Ovary (tissue), 9 donors: Measurements from ENCODE around the gene ZNF212. TPM values are rescaled to one million over a fixed set of nuclear protein-coding genes. Genes with fewer than 3 reads are reported as not detected.

ENCODE experiments used
- DNase-seq, 5 donors: peaks; one replicate each; pipeline ENCODE4 v3.0.0-alpha.2; 2019 to 2020
- H3K27ac ChIP-seq, 2 donors: fragments of 200-600 bp; one replicate each; pipeline versions ENCODE4 v1.5.1 to v1.8.0; 2019 to 2022
- H3K27me3 ChIP-seq: fragments of 200-600 bp; one replicate; pipeline ENCODE4 v1.8.0; 2022
- H3K36me3 ChIP-seq: fragments of 200-600 bp; sonication (generic); one replicate; pipeline ENCODE4 v1.5.1; 2019
- H3K4me1 ChIP-seq: one replicate; pipeline ENCODE4 v1.8.1; 2013; ENCODE audit warnings: mild to moderate bottlenecking, moderate library complexity; ENCODE audit not compliant: insufficient read depth
- H3K4me3 ChIP-seq: fragments of 200-600 bp; sonication (generic); one replicate; pipeline ENCODE4 v1.5.1; 2017
- H3K9me3 ChIP-seq, 2 donors: fragments of 200-600 bp in 1 of 2; sonication (generic) in 1 of 2; one replicate each; pipeline versions ENCODE4 v1.5.1 to v1.8.1; 2013 to 2019; ENCODE audit warnings: mild to moderate bottlenecking in 1 of 2, moderate library complexity in 1 of 2
- CTCF ChIP-seq, 3 donors: fragments of 450-650 bp in 2 of 3; fragments of 200-600 bp in 1 of 3; IDR thresholded peaks; one replicate each; pipeline versions ENCODE4 v1.5.1 to v1.8.0; 2016 to 2022; ENCODE audit warnings: antibody characterized with exemption in 3 of 3, mild to moderate bottlenecking in 1 of 3
- EP300 ChIP-seq: sonication (generic); formaldehyde crosslinking; IDR thresholded peaks from one replicate; pipeline ENCODE4 v1.6.1; 2017; ENCODE audit warnings: antibody characterized with exemption
- POLR2A ChIP-seq: fragments of 450-650 bp; IDR thresholded peaks from one replicate; pipeline ENCODE4 v1.6.1; 2017; ENCODE audit warnings: antibody characterized with exemption, mild to moderate bottlenecking, moderate library complexity
- WGBS, 3 donors: extraction: QIAGEN DNeasy Blood & Tissue Kit in 1 of 3; methylation state at CpG; one replicate each; pipeline versions ENCODE4 v1.1.5 to v1.1.7; 2013 to 2017; 5-methylcytosine and 5-hydroxymethylcytosine counted together
- intact Hi-C, 4 donors: fragments of 100-400 bp; cut with DNase I; formaldehyde crosslinking; loops; one replicate each; pipeline versions ENCODE4 v1.11.0 to v1.15.1; 2022 to 2023
- polyA plus RNA-seq, 2 donors: library from polyadenylated mRNA; stranded (reverse); fragments of 200-250 nt in 1 of 2; fragments of 350-450 nt in 1 of 2; fragmentation: Illumina TruSeq in 1 of 2; extraction: RNeasy Lipid Tissue Mini Kit (QIAGEN cat#74804) in 1 of 2; gene quantifications; one replicate each; pipeline ENCODE4 v1.2.3, GENCODE V29; 2013 to 2014
- total RNA-seq, 7 donors: library from RNA; depleted of rRNA in 2 of 7; stranded (reverse); fragments of >200 nt in 2 of 7; fragmentation: NEBNext Ultra II Directional in 3 of 7; extraction: Animal tissue kit (Norgen Biotek cat#: 25700) in 3 of 7; gene quantifications; one replicate each; pipeline versions ENCODE4 v1.1.0 to v1.2.4, GENCODE V29; 2016 to 2023
- donor health status: DM: no; HTN: no; CAD: no; lungs with moderate emphysema.
- donor health status: DM: no; HTN: no; CAD: no.
- donor health status: Bipolar disorder and iron deficiency.
- donor health status: DM: yes; HTN: yes; CAD: no.
- donor health status: DM: no; HTN: no; CAD: no.
- donor health status: DM: yes; HTN: yes; CAD: no.

The ZNF212 gene
- total and polyA plus RNA-seq, 9 donors, result 5.4 to 16.0 (median 11.3) TPM

GRCh38 chr7:149237502-149237901 lies 1.9 kb upstream of the ZNF212 start:
- no peak for DNase-seq
- 77 to 83% (median 80%) methylated on average over 7 of the region's 7 CpGs for WGBS, 3 donors
- Histone ChIP-seq H3K27me3 (no peaks in the 10 kb centered on the region), H3K27ac (no peak overlapping the region), H3K36me3 (no peaks in the 10 kb centered on the region), H3K4me3 (no peak overlapping the region), H3K4me1 (peaks cover 7% of the 10 kb centered on the region), H3K9me3 (peaks cover 0 to 2% of the 10 kb centered on the region in 2 donors)
- TF ChIP-seq POLR2A (no peak), EP300 (no peak), CTCF (IDR thresholded peaks at IDR 0.05) (no peak)
- intact Hi-C loops, result no loop called here

GRCh38 chr7:149238051-149238450 lies 1.4 kb upstream of the ZNF212 start:
- DNase-seq, result no peak
- H3K9me3 ChIP-seq, result peaks cover 0 to 2% of the 10 kb centered on the region in 2 donors
- TF ChIP-seq CTCF (IDR thresholded peaks at IDR 0.05) (no peak), EP300 (no peak), POLR2A (no peak)
- 79 to 88% (median 83%) methylated on average over 3 of the region's 3 CpGs for WGBS, 3 donors
- no peaks in the 10 kb centered on the region for H3K27me3 ChIP-seq
- H3K36me3 ChIP-seq, result no peaks in the 10 kb centered on the region
- no peak overlapping the region for H3K4me3 ChIP-seq
- intact Hi-C loops, result no loop called here
- H3K4me1 ChIP-seq, result peaks cover 7% of the 10 kb centered on the region
- H3K27ac ChIP-seq, result no peak overlapping the region

- TF ChIP-seq EP300, result no peak
- no peak for TF ChIP-seq POLR2A
- no peak for TF ChIP-seq CTCF (IDR thresholded peaks at IDR 0.05)
- no peak for DNase-seq
- WGBS, 3 donors, result 75 to 81% (median 76%) methylated on average over 5 of the region's 5 CpGs
- H3K27me3 ChIP-seq, result no peaks in the 10 kb centered on the region
- H3K36me3 ChIP-seq, result no peaks in the 10 kb centered on the region
- H3K4me1 ChIP-seq, result peaks cover 7% of the 10 kb centered on the region
- intact Hi-C loops, result no loop called here
- H3K27ac ChIP-seq, result no peak overlapping the region
- peak overlapping the region; percentile 97 for H3K4me3 ChIP-seq
- peaks cover 0 to 2% of the 10 kb centered on the region in 2 donors for H3K9me3 ChIP-seq
Observed at GRCh38 chr7:149240637-149241036, 1.2 kb downstream of the ZNF212 start.

DNA sequence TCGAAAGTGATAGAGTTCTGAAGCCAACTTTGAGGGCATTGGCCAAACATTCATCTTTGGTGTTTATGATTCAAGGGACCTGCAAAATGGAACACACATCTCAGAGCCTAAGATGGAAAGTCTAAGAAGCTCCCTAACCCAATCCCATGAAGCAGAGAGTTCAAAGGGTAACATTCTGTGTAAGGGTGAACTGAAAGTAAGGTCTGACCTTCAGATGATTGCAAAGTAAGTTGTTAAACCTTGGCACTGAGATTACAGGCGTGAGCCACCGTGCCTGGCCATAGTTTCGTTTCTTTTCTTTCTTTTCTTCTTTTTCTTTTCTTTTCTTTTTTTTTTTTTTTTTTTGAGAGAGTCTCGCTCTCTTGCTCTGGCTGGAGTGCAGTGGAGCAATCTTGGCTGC lies 2.2 kb downstream of the ZNF212 start:
- Histone ChIP-seq H3K4me1 (peaks cover 7% of the 10 kb centered on the region), H3K36me3 (no peaks in the 10 kb centered on the region), H3K27me3 (no peaks in the 10 kb centered on the region), H3K9me3 (peaks cover 0 to 2% of the 10 kb centered on the region in 2 donors), H3K27ac (no peak overlapping the region), H3K4me3 (no peak overlapping the region)
- TF ChIP-seq EP300, result no peak
- no peak for TF ChIP-seq POLR2A
- TF ChIP-seq CTCF (IDR thresholded peaks at IDR 0.05), result no peak
- WGBS, 3 donors, result 93 to 97% (median 96%) methylated on average over 5 of the region's 5 CpGs
- DNase-seq, result no peak
- intact Hi-C loops, result no loop called here
